ENCODE measurements around the gene SAG.
"Not testable (repeated sequence)": the region's sequence is repeated elsewhere in the genome, so short reads cannot be mapped to it uniquely, and the experiment has no call there.

The SAG gene

GRCh38 chr2:233355916-233356315 lies 48.3 kb downstream of the SAG start:
- no peak for DNase-seq (ENCODE audit: low read depth in 2 of 2)

GRCh38 chr2:233356546-233357308 lies 49.1 kb downstream of the SAG start:
- no peak for DNase-seq (ENCODE audit: low read depth in 2 of 2)

GRCh38 chr2:233358335-233358734 lies 50.7 kb downstream of the SAG start:
- DNase-seq (ENCODE audit: low read depth in 2 of 2): no peak

- DNase-seq (ENCODE audit: low read depth in 2 of 2): no peak
Measured at GRCh38 chr2:233358947-233359346, 51.3 kb downstream of the SAG start.

GRCh38 chr2:233359823-233360222 lies 52.2 kb downstream of the SAG start:
- DNase-seq (ENCODE audit: low read depth in 2 of 2): no peak

- DNase-seq (ENCODE audit: low read depth in 2 of 2): no peak
Measured at GRCh38 chr2:233360771-233361176, 53.2 kb downstream of the SAG start.

GRCh38 chr2:233361297-233361696 lies 53.7 kb downstream of the SAG start:
- DNase-seq (ENCODE audit: low read depth in 2 of 2): no peak

GRCh38 chr2:233362742-233363141 lies 55.1 kb downstream of the SAG start:
- no peak for DNase-seq (ENCODE audit: low read depth in 2 of 2)

- no peak for DNase-seq (ENCODE audit: low read depth in 2 of 2)
Measured at GRCh38 chr2:233363744-233364235, 56.2 kb downstream of the SAG start.

- DNase-seq (ENCODE audit: low read depth in 2 of 2): no peak
Measured at GRCh38 chr2:233365861-233366520, 58.4 kb downstream of the SAG start.

- no peak for DNase-seq (ENCODE audit: low read depth in 2 of 2)
Measured at GRCh38 chr2:233367586-233367985, 60.0 kb downstream of the SAG start.

GRCh38 chr2:233368756-233369155 lies 61.1 kb downstream of the SAG start:
- no peak for DNase-seq (ENCODE audit: low read depth in 2 of 2)

- DNase-seq (ENCODE audit: low read depth in 2 of 2): no peak
Measured at GRCh38 chr2:233369462-233369861, 61.8 kb downstream of the SAG start.

- no peak for DNase-seq (ENCODE audit: low read depth in 2 of 2)
Measured at GRCh38 chr2:233369897-233370685, 62.5 kb downstream of the SAG start.

- DNase-seq (ENCODE audit: low read depth in 2 of 2): no peak
Measured at GRCh38 chr2:233371641-233372040, 64.0 kb downstream of the SAG start.

GRCh38 chr2:233372855-233373254 lies 65.2 kb downstream of the SAG start:
- no peak for DNase-seq (ENCODE audit: low read depth in 2 of 2)

- no peak for DNase-seq (ENCODE audit: low read depth in 2 of 2)
Measured at GRCh38 chr2:233373316-233373715, 65.7 kb downstream of the SAG start.

GRCh38 chr2:233374776-233375175 lies 67.2 kb downstream of the SAG start:
- not testable (repeated sequence) for DNase-seq (ENCODE audit: low read depth in 2 of 2)

GRCh38 chr2:233375490-233376314 lies 68.1 kb downstream of the SAG start:
- no peak for DNase-seq (ENCODE audit: low read depth in 2 of 2)

GRCh38 chr2:233379034-233379433 lies 71.4 kb downstream of the SAG start:
- DNase-seq (ENCODE audit: low read depth in 2 of 2): no peak

- no peak for DNase-seq (ENCODE audit: low read depth in 2 of 2)
Measured at GRCh38 chr2:233379441-233379840, 71.8 kb downstream of the SAG start.
